Measurements from ENCODE around the gene ARL16.

GRCh38 chr17:81694810-81695209 is 11.2 kb upstream of the ARL16 start:
- TF ChIP-seq POLR2AphosphoS5 (IDR thresholded peaks at IDR 0.05; ENCODE audit: insufficient read depth, low read depth, low read length) (no peak), CTCF (IDR thresholded peaks at IDR 0.05; ENCODE audit: extremely low read depth in 1 of 2, insufficient read depth in 1 of 2, low read depth in 1 of 2, low read length in 2 of 2) (no peak)

Measured in endothelial cell of umbilical vein (primary cell).